ENCODE measurements around the gene WDCP. TPM values are rescaled to one million over a fixed set of nuclear protein-coding genes. Genes with fewer than 3 reads are reported as not detected.
"Not testable (repeated sequence)": the region's sequence is repeated elsewhere in the genome, so short reads cannot be mapped to it uniquely, and the experiment has no call there.

The WDCP gene
- total RNA-seq, 1 donor from 2014 or later = 25.0 TPM

GRCh38 chr2:24050041-24050979 lies 3.1 kb upstream of the WDCP start:
- Mint-ChIP-seq H3K36me3 (ENCODE audit: low read depth) (peaks cover 3% of the 10 kb centered on the region), H3K27ac (no peak overlapping the region), H3K4me3 (no peak overlapping the region), H3K4me1 (peaks cover 15% of the 10 kb centered on the region), H3K27me3 (peaks cover 17% of the 10 kb centered on the region), H3K9me3 (no peaks in the 10 kb centered on the region)
- intact Hi-C loops (cut with micrococcal nuclease) = no loop called here
- peak; percentile 74 for DNase-seq

GRCh38 chr2:24049485-24050021 lies 2.4 kb upstream of the WDCP start, which contains the start of gene FKBP1B:
TSS of gene FKBP1B (plus strand) at chr2:24049741. CDS start at chr2:24049850, 109 bp downstream.
- H3K27ac Mint-ChIP-seq = peak within 1 kb of the TSS; percentile 21
- intact Hi-C loops (cut with micrococcal nuclease) = no loop called here
- H3K4me3 Mint-ChIP-seq = no peak within 1 kb of the TSS
- peaks cover 3% of the 10 kb centered on the region for H3K36me3 Mint-ChIP-seq (ENCODE audit: low read depth)
- no peaks in the 10 kb centered on the region for H3K9me3 Mint-ChIP-seq
- peak; percentile 86 for DNase-seq
- peaks cover 17% of the 10 kb centered on the region for H3K27me3 Mint-ChIP-seq
- H3K4me1 Mint-ChIP-seq = peaks cover 18% of the 10 kb centered on the region

DNA sequence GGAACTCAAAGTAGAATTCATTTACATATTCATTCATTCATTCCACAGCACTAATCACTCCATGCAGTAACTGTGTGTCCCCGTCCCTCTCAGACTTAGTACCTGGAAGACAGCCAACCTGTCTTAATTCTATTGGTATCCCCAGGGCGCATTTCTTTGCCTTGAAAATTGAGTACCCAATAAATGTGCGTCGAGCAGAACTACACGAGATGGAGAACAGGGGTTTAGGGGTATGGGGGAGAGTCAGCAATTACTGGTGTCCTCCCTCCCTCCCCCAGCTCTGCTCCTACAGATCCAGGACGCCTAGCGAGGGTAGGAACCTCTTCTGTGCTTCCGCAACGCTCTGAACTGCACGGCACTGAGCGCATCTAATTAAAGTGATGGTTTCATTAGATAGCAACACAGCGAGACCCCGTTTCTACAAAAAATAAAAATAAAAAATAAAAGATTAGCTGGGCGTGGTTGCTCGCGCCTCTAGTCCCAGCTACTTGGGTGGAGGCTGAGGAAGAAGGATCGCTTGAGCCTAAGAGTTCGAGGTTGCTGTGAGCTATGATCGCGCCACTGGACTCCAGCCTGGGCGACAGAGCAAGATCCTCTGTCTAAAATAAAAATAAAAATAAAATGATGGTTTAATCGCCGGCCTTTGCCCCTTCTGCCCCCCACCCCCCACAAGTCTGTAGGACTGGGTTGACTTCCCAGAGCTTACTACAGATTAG lies 1.7 kb upstream of the WDCP start:
- intact Hi-C loops (cut with micrococcal nuclease) = no loop called here
- H3K9me3 Mint-ChIP-seq = no peaks in the 10 kb centered on the region
- H3K4me3 Mint-ChIP-seq = no peak overlapping the region
- DNase-seq = peak; percentile 62
- H3K36me3 Mint-ChIP-seq (ENCODE audit: low read depth) = peaks cover 3% of the 10 kb centered on the region
- H3K27me3 Mint-ChIP-seq = peaks cover 12% of the 10 kb centered on the region
- H3K27ac Mint-ChIP-seq = peak overlapping the region; percentile 21
- H3K4me1 Mint-ChIP-seq = peaks cover 18% of the 10 kb centered on the region

DNA sequence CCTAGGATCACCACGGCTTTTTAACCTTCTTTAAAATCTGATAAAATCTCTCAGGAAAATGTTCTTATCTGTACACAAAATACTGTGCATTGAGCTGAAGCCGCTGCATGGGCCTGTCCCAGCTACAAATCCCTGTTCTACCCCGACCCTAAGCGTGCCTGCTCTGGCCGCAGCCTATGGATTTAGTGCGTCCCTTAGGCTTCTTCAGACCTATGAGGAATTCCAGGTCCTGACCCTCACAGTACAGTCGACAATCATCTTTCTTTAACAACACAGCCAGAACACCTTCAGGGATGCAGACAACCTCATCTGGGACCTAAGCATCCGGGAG lies 477 bp upstream of the WDCP start:
- Mint-ChIP-seq H3K27me3 (peaks cover 7% of the 10 kb centered on the region), H3K9me3 (no peaks in the 10 kb centered on the region), H3K27ac (peak overlapping the region; percentile 97), H3K4me3 (peak overlapping the region; percentile 99), H3K36me3 (ENCODE audit: low read depth) (peaks cover 3% of the 10 kb centered on the region), H3K4me1 (peaks cover 18% of the 10 kb centered on the region)
- no peak for DNase-seq
- intact Hi-C loops (cut with micrococcal nuclease) = loop anchor here (1.0 kb wide), 3 partner anchors 29 to 120 kb away; partner anchors contain the start of genes ATAD2B, SF3B6 and UBXN2A

- intact Hi-C loops (cut with micrococcal nuclease) = no loop called here
- Mint-ChIP-seq H3K9me3 (no peaks in the 10 kb centered on the region), H3K4me3 (peak overlapping the region; percentile 99), H3K27me3 (peaks cover 7% of the 10 kb centered on the region), H3K27ac (no peak overlapping the region), H3K4me1 (peaks cover 18% of the 10 kb centered on the region), H3K36me3 (ENCODE audit: low read depth) (peaks cover 3% of the 10 kb centered on the region)
- DNase-seq = no peak
These were observed 627 bp downstream of the WDCP start for GRCh38 chr2:24046599-24046929.

GRCh38 chr2:24045511-24046508 lies 1.4 kb downstream of the WDCP start:
- Mint-ChIP-seq H3K4me1 (peaks cover 18% of the 10 kb centered on the region), H3K27me3 (peaks cover 7% of the 10 kb centered on the region), H3K27ac (no peak overlapping the region), H3K36me3 (ENCODE audit: low read depth) (peaks cover 3% of the 10 kb centered on the region), H3K4me3 (peak overlapping the region; percentile 99), H3K9me3 (no peaks in the 10 kb centered on the region)
- intact Hi-C loops (cut with micrococcal nuclease) = no loop called here
- no peak for DNase-seq

- intact Hi-C loops (cut with micrococcal nuclease); H3K27me3 Mint-ChIP-seq; H3K9me3 Mint-ChIP-seq; DNase-seq; H3K4me3 Mint-ChIP-seq; H3K27ac Mint-ChIP-seq: not testable (repeated sequence)
- H3K36me3 Mint-ChIP-seq (ENCODE audit: low read depth) = peaks cover 17% of the 10 kb centered on the region
- H3K4me1 Mint-ChIP-seq = peaks cover 20% of the 10 kb centered on the region
These were observed 4.1 kb downstream of the WDCP start for GRCh38 chr2:24043133-24043532.

DNA sequence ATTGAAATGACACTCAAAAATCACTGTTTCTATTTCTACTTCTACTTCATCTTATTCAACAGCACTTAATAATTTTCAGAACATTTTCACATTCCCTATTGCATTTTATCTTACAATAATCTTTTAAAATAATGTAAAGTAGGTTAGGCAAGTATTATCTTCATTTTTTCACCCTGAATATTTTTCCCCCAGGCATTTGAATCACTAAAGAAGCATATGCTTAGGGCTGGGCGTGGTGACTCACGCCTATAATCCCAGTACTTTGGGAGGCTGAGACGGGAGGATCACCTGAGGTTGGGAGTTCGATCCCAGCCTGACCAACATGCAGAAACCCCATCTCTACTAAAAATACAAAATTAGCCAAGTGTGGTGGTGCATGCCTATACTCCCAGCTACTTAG lies 6.7 kb downstream of the WDCP start:
- Mint-ChIP-seq H3K4me3 (no peak overlapping the region), H3K4me1 (peaks cover 8% of the 10 kb centered on the region), H3K36me3 (ENCODE audit: low read depth) (peaks cover 27% of the 10 kb centered on the region), H3K9me3 (no peaks in the 10 kb centered on the region), H3K27me3 (no peaks in the 10 kb centered on the region), H3K27ac (no peak overlapping the region)
- DNase-seq = no peak
- intact Hi-C loops (cut with micrococcal nuclease) = no loop called here

DNA sequence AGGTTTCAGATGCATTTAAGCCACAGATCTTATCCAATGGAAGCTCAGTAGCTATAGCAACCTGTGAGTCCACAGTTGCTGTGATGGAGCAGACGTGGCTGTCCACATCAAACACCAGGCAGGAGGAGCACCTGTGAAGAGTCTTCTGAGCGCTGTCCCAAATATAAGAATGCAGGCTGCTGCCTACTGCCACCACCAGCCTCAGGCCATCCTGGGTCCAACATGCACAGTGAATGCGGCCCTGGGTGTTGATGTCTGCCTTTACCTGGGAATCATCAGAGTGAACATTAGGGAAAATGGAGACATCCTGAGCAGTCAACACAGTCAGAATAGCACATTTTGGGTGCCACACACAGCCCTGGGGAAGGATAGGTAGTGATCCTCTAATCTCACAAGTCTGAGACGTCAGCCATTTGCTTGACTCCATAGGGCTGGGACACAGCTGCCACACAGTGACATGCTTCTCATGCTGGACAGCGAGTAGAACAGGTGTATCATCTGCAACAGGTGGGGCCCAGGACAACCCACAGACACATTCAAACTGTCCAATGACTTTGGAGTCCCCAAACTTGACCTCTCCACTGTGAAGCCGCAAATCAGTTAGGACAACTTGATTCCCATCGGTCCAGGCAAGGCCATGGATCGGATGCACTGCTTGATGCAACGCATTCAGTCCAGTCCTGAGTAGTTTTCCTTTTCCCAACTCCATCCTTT lies 8.2 kb downstream of the WDCP start:
- Mint-ChIP-seq H3K27ac (no peak overlapping the region), H3K4me1 (peaks cover 6% of the 10 kb centered on the region), H3K27me3 (no peaks in the 10 kb centered on the region), H3K4me3 (no peak overlapping the region), H3K9me3 (no peaks in the 10 kb centered on the region), H3K36me3 (ENCODE audit: low read depth) (peaks cover 27% of the 10 kb centered on the region)
- no peak for DNase-seq
- intact Hi-C loops (cut with micrococcal nuclease) = no loop called here

DNA sequence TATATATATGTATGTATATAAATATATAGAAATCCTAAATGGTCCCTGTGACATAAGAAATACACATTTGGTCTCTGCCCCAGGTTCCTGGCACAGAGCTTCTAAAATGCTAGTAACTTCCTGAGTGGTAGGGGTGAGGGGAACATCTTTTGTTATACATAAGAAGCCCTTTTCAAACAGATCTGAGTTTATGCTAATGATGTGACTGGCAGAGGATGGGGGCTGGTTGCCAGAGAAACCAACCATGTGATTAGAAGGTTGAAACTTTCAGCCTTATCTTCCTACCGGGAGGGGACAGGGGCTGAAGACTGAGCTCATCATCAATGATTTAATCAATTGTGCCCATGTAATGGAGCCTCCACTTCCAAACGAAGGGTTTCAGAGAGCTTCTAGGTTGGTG lies 21.0 kb downstream of the WDCP start:
- no peak for DNase-seq
- intact Hi-C loops (cut with micrococcal nuclease) = no loop called here
- Mint-ChIP-seq H3K27me3 (no peaks in the 10 kb centered on the region), H3K27ac (no peak overlapping the region), H3K4me3 (no peak overlapping the region), H3K4me1 (peaks cover under 1% of the 10 kb centered on the region), H3K36me3 (ENCODE audit: low read depth) (peaks cover 30% of the 10 kb centered on the region), H3K9me3 (no peaks in the 10 kb centered on the region)

DNA sequence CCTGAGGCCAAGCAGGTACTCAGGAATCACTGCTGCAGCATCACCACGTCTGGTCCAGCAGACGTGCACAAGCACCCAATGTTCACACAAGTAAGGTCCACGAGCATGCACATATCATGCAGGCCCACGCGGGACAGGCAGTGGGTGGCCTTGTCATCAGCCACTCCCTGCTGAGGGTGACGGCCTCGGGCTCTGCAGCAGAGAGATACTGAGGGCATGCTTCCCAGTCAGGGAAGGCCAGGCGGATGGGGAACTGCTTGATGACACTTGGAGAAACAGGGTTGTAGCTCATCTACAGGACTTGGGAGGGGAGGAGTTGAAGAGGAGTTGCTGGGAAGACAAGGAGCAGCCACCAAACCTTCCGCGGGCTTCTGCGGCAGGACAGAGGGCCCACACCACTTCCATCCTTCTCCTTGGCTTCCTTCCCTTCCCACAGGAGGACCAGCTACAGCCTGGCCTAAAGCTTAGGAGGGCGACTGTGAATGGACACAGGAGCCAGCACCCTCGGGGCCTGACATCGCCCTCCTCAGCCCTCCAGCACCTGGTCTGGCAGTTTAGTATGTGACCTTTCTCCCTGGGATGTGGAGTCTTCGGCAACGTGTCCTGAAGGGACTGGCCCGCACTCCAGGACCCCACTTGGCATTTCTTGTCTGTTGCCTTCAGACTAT lies 22.1 kb downstream of the WDCP start:
- Mint-ChIP-seq H3K4me1 (no peaks in the 10 kb centered on the region), H3K36me3 (ENCODE audit: low read depth) (peaks cover 24% of the 10 kb centered on the region), H3K27me3 (no peaks in the 10 kb centered on the region), H3K27ac (no peak overlapping the region), H3K9me3 (no peaks in the 10 kb centered on the region), H3K4me3 (no peak overlapping the region)
- intact Hi-C loops (cut with micrococcal nuclease) = no loop called here
- DNase-seq = no peak

GRCh38 chr2:24024018-24024417 lies 23.2 kb downstream of the WDCP start:
- Mint-ChIP-seq H3K9me3 (no peaks in the 10 kb centered on the region), H3K27me3 (no peaks in the 10 kb centered on the region), H3K4me3 (no peak overlapping the region), H3K36me3 (ENCODE audit: low read depth) (peaks cover 13% of the 10 kb centered on the region), H3K27ac (no peak overlapping the region), H3K4me1 (no peaks in the 10 kb centered on the region)
- intact Hi-C loops (cut with micrococcal nuclease) = no loop called here
- no peak for DNase-seq
